Pons (tissue), 1 donor: ENCODE results near the gene SPAG8.

Experiments
- DNase-seq: peaks from one replicate; pipeline ENCODE4 v3.0.0-alpha.2; 2016; ENCODE audit warnings: low spot score

Gene SPAG8

DNA sequence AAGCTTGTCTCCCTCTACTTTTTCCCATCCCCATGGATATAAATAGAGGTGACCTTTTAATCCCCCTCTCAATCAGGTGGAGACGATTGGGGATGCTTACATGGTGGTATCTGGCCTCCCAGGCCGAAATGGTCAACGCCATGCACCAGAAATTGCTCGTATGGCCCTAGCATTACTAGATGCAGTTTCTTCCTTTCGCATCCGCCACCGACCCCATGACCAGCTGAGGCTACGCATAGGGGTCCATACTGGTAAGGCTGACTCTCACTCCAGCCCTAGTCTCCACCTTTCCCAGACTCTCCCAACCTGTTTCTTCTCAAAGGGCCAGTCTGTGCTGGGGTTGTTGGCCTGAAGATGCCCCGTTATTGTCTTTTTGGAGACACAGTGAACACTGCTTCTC, 3.6 kb downstream of the SPAG8 start:
- DNase-seq, result no peak

DNA sequence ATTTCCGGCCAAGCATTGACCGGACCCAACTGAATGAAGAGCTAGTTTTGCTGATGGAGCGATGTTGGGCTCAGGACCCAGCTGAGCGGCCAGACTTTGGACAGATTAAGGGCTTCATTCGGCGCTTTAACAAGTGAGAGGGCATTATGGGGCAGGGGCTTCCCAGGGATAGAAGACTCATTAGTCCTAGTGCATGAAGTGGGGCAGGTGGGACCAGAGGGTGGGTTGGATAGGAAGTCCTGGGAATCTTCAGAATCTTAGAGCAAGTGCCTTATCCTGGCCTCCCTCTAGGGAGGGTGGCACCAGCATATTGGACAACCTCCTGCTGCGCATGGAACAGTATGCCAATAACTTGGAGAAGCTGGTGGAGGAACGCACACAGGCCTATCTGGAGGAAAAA, 6.0 kb downstream of the SPAG8 start:
- no peak for DNase-seq

DNA sequence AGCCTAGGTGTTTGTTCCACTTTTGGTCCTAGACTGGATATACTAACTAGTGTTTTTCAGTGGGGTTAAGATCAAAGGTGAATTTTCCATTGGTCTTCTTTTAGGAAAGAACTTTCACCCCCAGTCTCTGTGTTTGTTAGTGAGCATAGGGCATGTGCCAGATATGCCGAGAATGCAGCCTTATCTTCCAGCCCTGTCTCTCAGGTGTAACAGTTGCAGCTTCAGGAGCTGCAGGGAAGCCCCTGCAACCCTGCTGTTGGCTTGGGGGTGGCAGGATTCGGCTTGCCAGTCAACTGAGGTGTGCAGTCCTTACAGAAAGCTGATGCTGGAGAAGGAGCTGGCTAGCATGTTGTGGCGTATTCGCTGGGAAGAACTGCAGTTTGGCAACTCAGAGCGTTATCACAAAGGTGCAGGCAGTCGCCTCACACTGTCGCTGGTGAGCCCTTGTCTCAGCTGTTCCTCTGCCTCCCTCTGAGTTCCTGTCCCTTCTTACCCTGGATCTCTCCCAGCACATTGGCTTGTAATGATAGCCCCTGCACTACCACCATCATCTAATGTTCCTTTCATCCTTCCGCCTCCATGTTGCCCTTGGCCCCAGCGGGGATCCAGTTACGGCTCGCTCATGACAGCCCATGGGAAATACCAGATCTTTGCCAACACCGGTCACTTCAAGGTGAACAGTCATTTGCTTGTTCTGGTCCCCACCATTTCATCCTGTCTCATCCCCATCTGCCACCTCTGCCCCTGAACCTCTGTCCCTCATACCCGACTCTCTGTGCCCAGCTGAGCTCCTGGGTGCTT, 10.5 kb downstream of the SPAG8 start:
- DNase-seq, result no peak

DNA sequence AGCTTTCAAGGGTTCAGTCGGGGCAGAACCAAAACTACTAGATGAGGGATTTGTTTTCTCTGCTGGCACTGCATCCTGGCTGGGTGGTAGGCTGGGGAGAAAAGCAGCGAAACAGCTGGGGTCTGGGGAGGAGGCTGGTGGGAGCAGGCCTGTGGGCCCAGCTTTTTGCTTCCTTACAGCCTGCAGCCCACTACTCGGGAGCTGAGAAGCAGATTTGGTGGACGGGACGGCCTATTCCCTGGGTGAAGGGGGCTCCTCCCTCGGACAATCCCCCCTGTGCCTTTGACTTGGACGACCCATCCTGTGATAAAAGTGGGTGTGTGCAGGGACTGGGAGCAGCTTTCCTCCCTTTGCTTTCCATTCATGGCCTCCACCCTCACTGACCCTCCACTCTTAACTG, 11.5 kb downstream of the SPAG8 start:
- DNase-seq, result no peak

DNA sequence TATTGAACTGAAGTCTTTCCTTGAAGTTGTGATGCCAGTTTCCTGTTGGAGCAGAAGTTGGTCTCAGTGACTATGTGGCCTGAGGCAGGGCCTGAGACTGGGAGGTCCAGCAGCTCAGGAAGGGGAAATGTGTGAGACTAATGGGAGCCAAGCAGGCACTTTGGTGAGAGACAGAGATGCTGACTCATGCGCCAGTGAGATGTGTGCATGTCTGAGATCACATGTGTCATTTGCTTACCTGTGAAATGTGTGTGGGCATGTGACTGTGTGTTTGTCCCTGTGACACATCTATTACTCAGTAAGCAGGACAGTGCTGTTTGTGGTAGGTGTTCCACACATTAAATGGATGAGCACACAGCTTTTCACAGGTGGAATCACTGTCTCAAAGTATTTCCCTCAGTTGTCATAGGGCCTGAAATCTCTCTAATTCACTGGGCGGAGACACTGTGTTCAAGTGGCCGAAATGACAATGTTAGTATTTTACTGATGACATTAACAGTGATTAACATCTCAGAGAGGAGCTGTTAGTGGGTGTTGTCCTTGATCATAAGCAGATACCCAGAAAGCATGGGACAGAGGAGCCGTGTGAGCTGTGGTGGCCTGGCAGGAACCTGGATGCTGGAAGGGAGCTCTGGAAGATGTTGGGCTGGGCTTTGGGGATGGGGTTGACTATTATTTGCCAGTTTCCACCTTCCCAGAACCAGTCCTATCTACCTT, 13.2 kb downstream of the SPAG8 start:
- no peak for DNase-seq

DNA sequence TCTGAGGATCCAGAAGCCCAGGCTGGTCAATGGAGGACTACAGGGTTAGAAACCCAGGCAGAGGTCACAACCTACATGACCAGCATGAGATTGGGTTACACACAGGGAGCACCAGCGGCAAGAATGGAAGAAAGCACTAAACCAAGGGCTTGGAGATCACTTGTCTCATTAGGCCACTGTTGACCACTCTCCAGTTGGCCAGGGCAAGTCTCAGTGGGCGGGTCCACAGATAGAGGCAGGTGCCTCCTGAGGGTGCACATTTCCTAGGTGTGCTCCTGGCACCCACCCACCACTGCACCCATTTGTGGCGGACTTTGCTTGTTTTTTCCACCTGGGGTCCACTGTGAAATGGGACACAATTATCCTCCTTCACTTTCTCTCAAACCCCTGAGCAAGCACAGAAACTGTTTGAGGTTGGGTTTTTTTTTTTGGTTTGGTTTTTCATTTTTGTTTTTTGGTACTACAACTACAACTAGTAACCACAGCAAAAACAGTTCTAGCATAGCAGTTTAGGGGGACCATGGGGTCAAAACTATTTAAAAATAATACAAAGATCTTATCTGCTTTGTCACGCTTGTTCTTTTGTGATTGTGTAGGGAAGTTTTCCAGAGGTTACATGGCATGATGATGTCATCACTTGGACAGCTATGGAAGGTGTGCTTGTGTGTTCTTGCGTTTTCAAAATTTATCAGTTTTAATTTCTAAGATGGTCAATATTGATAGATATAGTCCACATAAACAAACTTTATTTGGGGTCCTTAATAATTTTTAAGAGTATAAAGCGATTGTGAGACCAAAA, 14.6 kb downstream of the SPAG8 start:
- no peak for DNase-seq

DNA sequence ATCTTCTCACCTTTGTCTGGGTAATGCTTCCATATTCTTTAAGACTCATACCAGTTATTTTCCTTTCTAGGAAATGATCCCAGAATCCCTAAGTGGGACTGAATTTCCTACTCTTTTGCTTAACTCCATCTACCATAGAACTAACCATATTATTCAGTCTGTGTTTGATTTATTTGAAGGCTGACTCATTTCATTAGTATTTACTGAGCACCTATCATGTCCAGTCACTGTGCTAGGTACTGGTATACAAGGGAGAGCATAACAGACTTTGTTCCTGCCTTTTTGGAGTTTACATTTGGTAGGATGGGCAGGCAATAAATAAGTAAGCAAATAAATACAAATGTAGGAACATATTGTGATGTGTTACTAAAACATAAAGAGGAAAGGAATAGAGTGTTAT, 16.4 kb downstream of the SPAG8 start:
- no peak for DNase-seq

DNA sequence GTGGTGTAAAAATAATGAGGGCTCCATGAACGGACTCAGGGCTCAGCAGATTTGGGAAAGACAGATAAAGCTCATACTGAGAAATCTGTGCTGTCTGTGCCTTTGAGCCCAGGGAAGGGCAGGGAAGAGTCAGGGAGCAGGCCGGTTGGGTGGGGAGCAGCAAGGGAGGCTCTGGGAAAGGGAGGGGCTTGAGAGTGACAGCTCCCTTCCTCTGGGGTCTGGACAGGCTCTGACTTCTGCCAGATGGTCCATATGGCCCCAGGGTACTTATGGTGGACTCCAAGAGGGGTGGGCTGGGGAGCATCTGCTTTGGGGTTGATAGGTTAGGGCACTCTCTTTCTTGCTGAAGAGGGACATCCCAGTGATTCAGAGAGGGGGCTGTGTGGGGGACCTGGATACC, 18.6 kb downstream of the SPAG8 start:
- DNase-seq, result no peak

DNA sequence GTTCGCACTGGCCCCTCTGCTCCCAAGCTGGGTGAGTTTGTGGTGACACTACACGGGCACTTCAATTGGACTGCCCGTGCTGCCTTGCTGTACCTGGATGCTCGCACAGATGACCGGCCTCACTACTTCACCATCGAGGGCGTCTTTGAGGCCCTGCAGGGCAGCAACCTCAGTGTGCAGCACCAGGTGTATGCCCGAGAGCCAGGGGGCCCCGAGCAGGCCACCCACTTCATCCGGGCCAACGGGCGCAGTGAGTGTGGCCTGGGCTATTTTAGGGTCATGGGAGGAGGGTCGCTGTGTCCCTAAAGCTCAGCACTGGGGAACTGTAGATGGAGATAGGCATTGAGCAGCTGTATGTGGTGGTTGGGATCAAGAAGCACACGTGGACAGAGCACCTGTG, 19.2 kb downstream of the SPAG8 start:
- no peak for DNase-seq

DNA sequence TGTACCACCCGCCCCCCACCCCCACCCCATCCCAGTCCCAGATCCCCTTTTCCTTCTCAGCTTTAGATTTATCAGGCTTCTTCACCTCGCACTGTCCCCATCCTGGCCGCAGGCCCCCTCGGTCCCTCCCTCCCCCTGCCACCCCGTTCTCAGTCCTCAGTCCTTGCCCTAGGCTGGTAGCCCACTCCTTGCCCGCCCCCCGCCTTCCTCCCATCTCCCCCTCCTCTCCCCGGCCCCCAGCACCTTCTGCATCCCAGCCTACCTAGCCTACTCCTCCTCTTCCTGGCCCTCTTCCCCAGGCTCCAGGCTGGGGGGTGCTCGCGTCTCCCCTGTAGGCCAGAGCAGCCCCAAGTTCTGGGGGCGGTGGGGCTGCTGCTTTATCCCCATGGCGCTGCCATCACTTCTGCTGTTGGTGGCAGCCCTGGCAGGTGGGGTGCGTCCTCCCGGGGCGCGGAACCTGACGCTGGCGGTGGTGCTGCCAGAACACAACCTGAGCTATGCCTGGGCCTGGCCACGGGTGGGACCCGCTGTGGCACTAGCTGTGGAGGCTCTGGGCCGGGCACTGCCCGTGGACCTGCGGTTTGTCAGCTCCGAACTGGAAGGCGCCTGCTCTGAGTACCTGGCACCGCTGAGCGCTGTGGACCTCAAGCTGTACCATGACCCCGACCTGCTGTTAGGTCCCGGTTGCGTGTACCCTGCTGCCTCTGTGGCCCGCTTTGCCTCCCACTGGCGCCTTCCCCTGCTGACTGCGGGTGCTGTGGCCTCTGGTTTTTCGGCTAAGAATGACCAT, 19.8 kb downstream of the SPAG8 start:
- DNase-seq, result no peak

DNA sequence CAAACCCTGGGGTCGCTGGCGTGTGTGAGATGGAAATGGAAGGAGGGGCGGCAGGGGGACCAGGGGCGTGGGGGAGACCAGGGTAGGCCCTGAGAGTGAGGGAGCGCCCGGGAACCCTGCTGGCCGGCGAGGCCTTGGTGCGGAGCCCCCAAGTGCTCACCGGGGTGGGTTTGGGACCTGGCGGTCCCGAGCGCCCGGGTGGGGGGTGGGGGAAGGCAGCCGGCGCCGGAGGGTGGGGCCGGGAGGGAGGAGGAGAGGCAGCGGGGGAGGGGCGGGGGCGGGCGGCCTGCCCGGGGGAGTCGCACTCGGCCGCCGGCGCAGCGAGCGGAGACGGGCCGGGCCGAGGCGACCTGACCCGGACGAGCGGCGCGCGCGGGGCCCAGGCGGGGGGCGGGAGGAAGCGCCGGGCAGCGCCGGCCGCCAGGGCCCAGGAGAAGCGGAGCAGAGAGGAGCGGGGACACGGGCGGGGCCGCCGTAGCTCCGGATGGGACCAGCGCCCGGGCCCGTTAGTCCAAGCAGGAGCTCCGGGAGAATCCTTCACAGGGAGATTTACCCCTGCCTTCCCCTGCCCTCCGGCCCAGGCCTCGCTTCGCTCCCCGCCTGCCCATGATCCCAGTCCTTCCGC, 20.7 kb downstream of the SPAG8 start, which contains the start of gene NPR2:
NPR2 (plus strand) TSS at position 295 of the 625 bp plus-strand sequence. CDS start 818 bp downstream, outside the sequence.
- DNase-seq, result no peak

DNA sequence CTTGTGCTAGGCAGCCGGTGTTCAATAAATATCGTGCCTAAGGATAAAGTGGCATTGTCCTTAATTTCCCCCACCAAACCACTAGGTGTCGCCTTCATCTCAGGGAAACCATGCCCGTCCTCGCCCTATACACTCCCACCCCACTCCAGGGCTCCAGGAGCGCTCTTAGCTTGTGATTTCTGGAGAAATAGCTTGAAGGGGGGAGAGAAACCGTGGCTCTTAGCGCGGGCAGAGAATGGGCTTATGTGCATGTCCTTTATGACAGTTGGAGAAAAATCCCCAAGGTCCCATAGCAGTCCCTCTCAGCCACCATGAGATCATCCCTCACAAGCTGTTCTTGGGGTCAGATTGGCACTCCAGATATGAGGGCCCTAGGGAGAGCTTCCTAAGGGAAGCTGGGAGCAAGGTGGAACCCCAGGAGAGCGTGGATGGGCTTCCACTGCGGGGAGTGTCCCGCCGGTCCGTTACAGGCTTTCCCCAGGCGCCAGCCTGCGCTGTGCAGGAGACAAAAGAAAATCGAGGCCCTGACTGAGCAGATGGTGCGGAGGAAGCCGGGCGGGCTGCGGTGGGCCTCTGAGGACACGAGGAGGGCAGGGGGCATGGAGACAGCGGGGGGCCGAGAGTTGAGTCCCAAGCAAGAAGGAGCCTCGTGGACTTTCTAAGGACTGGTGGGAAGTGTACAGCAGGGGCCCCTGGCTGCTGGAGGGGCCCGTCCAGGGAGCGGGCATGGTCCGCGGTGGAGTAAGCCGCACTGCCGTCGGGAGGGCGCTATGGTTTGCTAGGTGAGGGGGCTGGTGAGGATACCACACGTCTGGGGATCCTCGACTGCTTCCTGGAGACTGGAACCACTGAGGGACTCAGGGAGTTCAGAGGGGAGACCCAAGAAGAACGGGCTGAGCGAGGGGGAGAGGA, 21.4 kb downstream of the SPAG8 start:
- peak; percentile 83 for DNase-seq

DNA sequence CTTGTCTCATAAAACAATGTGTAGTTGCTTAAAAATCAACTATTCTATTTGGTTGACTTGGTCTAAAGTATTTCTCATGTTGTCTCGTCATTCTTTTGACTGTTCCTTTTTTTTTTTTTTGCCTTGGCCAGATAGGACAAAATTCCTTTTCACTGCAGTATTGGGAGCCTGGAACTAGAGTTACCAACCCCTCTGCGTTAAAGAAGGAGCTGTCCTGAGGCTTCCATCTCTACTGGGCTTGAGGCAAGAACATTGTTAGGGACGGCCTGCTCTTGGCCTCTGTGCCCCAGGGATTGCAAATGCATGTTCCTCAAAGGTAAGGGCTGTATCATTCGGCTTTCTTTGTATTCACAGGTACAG, 22.1 kb downstream of the SPAG8 start:
- DNase-seq, result no peak

DNA sequence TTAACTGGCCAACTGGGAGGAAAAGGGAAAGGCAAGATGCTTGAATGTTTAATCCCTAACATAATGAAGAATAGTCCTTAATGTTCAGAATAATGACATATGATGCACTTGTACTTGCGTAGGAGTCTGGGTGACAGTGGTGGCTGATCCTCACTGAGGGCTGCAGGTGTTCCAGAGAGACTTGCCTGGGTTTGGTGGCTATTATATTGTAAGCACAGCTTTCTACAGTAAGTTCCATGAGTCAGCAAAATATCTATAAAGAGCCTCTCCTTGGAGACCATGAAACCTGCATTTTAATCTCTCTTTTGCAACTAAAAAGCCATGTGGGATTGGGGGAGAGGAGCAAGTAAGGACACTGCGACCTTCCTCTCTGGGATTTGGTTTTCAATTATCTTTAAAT, 22.5 kb downstream of the SPAG8 start:
- DNase-seq, result no peak

DNA sequence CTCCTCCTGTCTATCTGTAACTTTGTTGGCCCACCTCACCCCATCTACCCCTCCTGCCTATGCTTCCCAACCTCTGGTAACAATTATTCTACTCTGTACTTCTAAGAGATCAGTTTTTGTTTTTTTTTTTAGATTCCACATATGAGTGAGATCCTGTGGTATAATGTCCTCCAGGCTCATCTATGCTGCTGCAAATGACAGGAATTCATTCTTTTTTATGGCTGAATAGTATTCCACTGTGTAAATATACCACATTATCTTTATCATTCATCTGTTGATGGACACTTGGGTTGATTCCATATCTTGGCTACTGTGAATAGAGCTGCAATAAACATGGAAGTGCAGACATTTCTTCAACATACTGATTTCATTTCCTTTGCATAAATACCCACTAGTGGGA, 28.6 kb downstream of the SPAG8 start:
- DNase-seq, result no peak

DNA sequence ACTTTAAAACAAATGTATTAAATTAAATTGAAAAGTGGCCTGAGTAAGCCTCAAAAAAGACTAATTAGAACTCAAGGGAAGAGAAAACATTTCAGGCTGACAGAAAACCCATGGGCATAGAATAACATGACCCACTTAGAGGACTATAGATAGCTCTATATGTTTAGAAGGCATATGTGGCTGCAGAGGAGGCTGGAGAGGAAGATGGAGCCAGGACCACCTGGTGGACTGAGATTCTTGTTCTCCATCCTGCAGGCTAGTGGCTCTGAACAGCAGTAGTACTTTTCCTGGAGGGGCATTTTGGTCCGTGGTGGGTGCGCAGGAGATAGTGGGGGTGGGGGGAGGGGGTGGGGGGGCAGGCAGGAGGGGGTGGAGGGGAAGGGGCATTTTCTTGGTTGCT, 31.0 kb downstream of the SPAG8 start:
- DNase-seq, result no peak

DNA sequence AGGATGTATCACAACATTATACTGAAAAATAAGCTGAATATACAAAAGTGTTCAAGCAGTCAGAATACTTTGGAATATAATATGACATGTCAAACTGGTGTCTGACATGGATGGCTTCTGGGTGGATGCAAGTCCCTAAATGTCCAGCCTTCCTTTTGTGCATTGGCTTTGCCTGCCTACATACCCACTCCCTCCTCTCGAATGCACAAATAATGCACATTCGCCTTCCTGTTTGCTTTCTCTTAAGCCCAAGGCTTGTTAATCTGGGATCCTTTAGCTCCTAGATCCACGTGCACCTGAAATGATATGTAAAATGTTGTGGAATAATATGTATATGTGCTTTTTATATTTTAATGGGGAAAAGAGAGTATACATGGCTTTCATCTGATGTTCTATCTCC, 33.6 kb downstream of the SPAG8 start:
- no peak for DNase-seq

DNA sequence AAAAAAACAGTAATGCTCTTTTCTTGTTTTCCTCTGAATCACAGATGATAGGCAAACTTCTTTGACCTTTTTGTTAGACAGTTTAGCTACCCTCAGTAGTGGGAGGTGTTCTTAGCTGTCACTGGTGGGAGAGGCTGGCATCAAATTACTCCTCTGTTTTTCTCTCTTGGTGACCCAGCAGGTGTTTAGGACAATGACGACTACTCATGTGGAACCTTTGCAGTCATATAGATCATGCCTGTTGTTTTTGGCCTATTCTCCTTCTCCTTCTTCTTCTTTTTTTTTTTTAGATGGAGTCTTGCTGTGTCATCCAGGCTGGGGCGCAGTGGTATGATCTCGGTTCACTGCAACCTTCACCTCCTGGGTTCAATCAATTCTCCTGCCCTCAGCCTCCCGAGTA, 36.0 kb downstream of the SPAG8 start:
- no peak for DNase-seq

DNA sequence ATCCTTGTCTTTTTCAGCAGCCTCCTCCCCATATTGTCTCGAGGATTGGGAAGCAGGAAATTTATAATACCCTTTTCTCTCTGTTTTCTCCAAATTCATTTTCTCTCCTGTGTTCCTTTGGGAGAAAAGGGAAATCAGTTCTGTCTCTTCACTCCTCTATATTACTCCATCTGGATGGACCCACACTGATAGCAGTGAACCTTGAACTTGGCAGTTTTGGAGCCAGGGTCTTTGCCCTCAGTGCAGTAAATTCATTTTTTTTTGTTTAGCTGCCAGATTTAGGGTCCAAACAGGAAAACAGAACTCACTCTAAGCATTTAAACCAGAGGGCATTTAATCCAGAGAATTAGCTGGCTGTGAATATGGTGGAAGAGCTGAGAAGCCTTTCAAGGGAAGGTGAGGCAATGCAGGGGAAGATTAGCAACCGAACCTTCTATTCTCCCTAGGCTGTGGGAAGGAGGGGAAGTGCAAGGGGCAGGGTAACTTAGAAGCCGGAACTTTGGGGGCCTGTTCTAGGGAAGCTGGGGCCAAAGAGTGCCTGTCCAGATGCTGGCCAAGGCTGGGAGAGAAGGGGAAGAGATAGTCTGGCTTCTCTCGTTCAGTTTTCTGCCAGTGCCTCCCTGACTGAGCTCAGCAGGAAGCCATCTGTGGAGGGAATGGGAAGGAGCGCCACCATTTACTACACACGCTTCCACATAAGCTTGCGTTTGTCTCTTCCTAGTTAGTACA, 37.0 kb downstream of the SPAG8 start:
- peak; percentile 55 for DNase-seq

DNA sequence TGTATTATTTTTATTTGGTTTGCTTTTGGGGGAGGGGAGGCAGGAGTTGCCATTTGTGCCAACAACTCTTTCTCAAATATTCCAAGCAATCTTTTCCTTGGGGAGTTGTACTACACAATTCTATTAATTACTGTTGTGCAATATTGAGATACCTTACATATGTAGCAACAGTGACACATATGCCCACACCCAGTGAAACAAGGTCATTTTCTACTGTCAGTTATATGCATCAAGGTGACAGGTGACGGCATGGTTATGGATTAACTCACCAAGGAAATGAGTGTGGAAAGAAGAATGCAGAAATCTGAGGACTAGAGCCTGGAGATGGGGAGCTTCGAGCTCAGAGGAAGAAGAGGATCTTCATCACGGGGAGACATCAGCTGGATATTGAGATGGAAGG, 40.1 kb downstream of the SPAG8 start:
- no peak for DNase-seq
